Stimulated activated CD4-positive, alpha-beta T cell treated with anti-CD3 and anti-CD28 coated beads, TNF-alpha, amount 100 ng/mL, for 48 hours (primary cell): ENCODE data around the gene STRA8.
A peak's percentile ranks its signal among the peaks of the same experiment; 100 is the strongest.
"Not testable (repeated sequence)": the region's sequence is repeated elsewhere in the genome, so short reads cannot be mapped to it uniquely, and the experiment has no call there.

Experiments
- DNase-seq, 3 donors: peaks; one replicate each; pipeline ENCODE4 v3.0.0-alpha.2; 2020; ENCODE audit warnings: low read depth in 3 of 3

The STRA8 gene

GRCh38 chr7:135204876-135205275 lies 28.8 kb upstream of the STRA8 start:
- DNase-seq, result no peak

GRCh38 chr7:135205850-135206249 lies 27.8 kb upstream of the STRA8 start:
- DNase-seq, result no peak

- DNase-seq, result no peak
These were observed 26.7 kb upstream of the STRA8 start for GRCh38 chr7:135206941-135207391.

GRCh38 chr7:135207406-135208101 lies 26.1 kb upstream of the STRA8 start:
- DNase-seq, result no peak

GRCh38 chr7:135208102-135208793 lies 25.4 kb upstream of the STRA8 start:
- DNase-seq, result no peak

- DNase-seq, result no peak
These were observed 24.3 kb upstream of the STRA8 start for GRCh38 chr7:135209225-135209834.

GRCh38 chr7:135210888-135211178 lies 22.8 kb upstream of the STRA8 start:
- no peak for DNase-seq

GRCh38 chr7:135211179-135211945 lies 22.3 kb upstream of the STRA8 start, which contains the start of gene WDR91:
Gene WDR91 (minus strand): TSS chr7:135211526. CDS start chr7:135211502, 24 bp downstream.
- peak; percentile 92 to 96 (median 94) for DNase-seq

GRCh38 chr7:135211946-135212685 lies 21.5 kb upstream of the STRA8 start:
- not testable (repeated sequence) for DNase-seq

- no peak for DNase-seq
These were observed 19.8 kb upstream of the STRA8 start for GRCh38 chr7:135213831-135214230.

GRCh38 chr7:135215180-135215579 lies 18.5 kb upstream of the STRA8 start:
- no peak for DNase-seq

- no peak for DNase-seq
These were observed 17.9 kb upstream of the STRA8 start for GRCh38 chr7:135215698-135216097.

- no peak for DNase-seq
These were observed 15.8 kb upstream of the STRA8 start for GRCh38 chr7:135217645-135218509.

- no peak for DNase-seq
These were observed 9.6 kb upstream of the STRA8 start for GRCh38 chr7:135224027-135224426.

GRCh38 chr7:135231686-135232085 lies 2.0 kb upstream of the STRA8 start:
- no peak for DNase-seq

GRCh38 chr7:135232087-135232486 lies 1.6 kb upstream of the STRA8 start:
- DNase-seq, result no peak

GRCh38 chr7:135232720-135233119 lies 918 bp upstream of the STRA8 start:
- no peak for DNase-seq

- not testable (repeated sequence) for DNase-seq
These were observed 457 bp downstream of the STRA8 start for GRCh38 chr7:135234095-135234494.

- DNase-seq, result no peak
These were observed 1.1 kb downstream of the STRA8 start for GRCh38 chr7:135234727-135235126.

- DNase-seq, result no peak
These were observed 2.2 kb downstream of the STRA8 start for GRCh38 chr7:135235841-135236240.

- DNase-seq, result no peak
These were observed 3.1 kb downstream of the STRA8 start for GRCh38 chr7:135236727-135237126.
